D721Med (cell line): ENCODE measurements around the gene PTBP1.
A peak's percentile ranks its signal among the peaks of the same experiment; 100 is the strongest.

Source experiments
- DNase-seq: peaks from one replicate; pipeline ENCODE4 v3.0.0; 2011; ENCODE audit warnings: low spot score; ENCODE audit not compliant: insufficient read length
- FAIRE-seq: peaks from 2 replicates; lab custom pipeline; 2011; peaks lifted over from hg19 to GRCh38; lab: Jason Lieb, UNC
- TF ChIP-seq, protein P1 (sequence below): IDR thresholded peaks from 2 replicates; pipeline ENCODE4 v1.5.1; 2012; ENCODE audit warnings: mild to moderate bottlenecking, control low read depth; ENCODE audit not compliant: insufficient read depth; ENCODE audit errors: missing control alignments

Gene PTBP1

DNA sequence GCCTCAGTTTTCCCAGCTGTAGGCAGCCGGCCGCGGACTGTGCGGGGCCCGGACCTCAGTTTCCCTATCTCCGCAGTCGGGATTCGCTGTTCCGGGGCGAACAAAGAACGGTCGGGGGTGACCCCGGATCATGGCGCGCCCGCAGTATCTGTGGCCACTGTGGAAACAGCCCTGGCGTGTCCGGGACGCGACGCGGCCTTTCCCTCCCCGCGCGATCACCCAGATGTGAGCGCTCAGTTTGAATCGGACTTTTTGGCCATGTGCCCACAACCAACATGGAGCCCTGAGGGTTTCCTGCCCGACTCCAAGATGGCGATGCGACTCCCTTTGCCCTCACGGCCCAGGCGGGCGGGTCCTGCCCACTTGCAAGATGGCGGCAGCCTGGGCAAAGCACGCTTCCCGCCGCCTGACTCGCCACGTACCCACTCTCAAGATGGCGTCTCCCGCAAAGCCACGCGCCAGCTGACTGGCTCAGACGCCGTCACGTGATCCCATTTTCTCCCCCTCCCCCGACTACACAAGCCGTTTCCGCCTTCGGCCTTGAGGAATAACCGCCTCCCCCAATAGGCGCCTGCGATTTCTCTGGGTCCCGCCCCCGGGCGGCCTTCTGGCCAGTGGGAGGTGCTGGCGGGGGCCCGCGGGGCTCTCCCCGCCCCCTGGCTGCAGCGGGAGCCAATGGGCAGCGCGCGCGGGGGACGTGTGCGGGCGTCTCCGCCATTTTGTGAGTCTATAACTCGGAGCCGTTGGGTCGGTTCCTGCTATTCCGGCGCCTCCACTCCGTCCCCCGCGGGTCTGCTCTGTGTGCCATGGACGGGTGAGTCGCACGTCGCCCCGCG lies at the start of gene PTBP1:
TSS of gene PTBP1 (plus strand) at position 761 of the 836 bp plus-strand sequence. CDS start at position 807, 46 bp downstream.
- TF ChIP-seq, protein P1, sequence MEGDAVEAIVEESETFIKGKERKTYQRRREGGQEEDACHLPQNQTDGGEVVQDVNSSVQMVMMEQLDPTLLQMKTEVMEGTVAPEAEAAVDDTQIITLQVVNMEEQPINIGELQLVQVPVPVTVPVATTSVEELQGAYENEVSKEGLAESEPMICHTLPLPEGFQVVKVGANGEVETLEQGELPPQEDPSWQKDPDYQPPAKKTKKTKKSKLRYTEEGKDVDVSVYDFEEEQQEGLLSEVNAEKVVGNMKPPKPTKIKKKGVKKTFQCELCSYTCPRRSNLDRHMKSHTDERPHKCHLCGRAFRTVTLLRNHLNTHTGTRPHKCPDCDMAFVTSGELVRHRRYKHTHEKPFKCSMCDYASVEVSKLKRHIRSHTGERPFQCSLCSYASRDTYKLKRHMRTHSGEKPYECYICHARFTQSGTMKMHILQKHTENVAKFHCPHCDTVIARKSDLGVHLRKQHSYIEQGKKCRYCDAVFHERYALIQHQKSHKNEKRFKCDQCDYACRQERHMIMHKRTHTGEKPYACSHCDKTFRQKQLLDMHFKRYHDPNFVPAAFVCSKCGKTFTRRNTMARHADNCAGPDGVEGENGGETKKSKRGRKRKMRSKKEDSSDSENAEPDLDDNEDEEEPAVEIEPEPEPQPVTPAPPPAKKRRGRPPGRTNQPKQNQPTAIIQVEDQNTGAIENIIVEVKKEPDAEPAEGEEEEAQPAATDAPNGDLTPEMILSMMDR: no peak
- FAIRE-seq (peak; percentile 60), DNase-seq (peak; percentile 95)

DNA sequence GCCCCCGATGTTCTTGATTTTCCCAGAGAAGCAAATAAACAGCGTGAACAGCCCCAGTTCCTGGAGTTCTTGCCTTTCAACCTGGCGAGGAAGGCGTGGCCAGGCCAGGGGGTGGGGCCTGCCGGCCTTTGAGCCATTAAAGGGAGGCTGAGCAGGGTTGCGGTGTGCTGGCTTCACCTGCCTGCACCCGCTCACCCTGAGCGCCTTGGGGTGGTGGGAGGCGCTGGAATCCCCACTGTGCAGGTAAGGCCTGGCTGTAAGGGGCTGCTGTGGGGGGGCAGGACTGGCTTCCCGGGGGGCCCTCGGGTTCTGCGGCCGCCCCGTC lies 49.0 kb upstream of the PTBP1 start:
- no peak for DNase-seq
- FAIRE-seq: no peak
- TF ChIP-seq, protein P1: no peak

DNA sequence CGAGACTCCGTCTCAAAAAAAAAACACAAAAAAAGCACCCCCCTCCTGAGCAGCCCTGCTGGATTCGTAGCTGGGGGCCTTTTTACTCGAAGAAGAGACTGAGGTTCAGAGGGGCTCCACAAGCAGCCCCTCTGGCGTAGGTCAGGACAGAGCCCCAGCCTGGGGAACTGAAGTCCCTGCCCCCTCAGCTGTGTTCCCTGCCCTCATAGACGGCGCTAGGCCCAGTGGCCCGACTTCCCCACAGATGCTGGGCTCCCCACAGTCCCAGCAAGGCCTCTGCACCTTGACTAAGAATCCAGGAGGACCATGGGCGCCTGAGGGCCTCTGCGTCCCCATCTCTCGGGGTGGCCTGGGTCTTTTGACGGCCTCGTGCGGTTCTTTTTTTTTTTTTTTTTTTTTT lies 47.4 kb upstream of the PTBP1 start:
- FAIRE-seq (no peak), DNase-seq (no peak)
- TF ChIP-seq, protein P1: no peak

DNA sequence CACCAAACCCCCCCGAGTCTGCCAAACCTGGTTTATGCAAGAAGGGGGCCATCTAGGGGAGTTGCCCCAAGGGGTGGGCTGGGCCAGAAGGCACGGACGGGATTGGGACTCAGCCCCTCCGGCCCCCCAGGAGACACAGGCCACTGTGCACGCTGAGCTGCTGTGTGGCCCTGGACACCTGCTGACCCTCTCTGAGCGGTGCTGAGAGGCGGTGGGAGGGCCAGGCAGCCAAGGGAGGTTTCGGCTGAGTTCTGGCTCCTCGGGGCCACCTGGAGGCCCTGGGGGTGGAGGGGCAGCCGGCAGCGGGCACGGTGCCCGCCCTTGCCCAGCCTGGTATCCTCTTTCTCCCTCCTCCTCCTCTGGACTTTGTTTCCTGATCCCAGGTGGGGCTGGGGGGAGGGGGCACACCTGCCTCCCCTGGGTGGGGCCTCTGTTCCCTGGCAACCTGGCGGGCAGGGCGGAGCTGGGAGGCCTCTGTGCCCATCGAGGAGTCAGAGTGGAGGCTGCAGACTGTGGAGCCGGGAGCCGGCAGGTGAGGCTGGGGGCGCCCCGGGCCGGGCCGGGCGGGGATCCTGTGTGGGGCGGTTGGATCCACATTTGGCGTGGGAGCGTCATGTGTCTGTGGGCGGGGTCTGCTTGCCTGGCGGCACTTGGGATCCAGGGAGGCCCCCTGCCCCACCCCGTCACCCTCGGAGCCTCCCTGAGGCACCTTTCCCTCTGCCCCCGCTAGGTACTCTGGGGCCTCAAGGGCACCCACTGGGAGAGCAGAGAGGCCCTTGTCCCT lies 46.4 kb upstream of the PTBP1 start, which contains the start of gene MISP:
TSS of gene MISP (plus strand) at position 473 of the 784 bp plus-strand sequence. CDS start 5,835 bp downstream, outside the sequence.
- TF ChIP-seq, protein P1: no peak
- no peak for DNase-seq
- no peak for FAIRE-seq

DNA sequence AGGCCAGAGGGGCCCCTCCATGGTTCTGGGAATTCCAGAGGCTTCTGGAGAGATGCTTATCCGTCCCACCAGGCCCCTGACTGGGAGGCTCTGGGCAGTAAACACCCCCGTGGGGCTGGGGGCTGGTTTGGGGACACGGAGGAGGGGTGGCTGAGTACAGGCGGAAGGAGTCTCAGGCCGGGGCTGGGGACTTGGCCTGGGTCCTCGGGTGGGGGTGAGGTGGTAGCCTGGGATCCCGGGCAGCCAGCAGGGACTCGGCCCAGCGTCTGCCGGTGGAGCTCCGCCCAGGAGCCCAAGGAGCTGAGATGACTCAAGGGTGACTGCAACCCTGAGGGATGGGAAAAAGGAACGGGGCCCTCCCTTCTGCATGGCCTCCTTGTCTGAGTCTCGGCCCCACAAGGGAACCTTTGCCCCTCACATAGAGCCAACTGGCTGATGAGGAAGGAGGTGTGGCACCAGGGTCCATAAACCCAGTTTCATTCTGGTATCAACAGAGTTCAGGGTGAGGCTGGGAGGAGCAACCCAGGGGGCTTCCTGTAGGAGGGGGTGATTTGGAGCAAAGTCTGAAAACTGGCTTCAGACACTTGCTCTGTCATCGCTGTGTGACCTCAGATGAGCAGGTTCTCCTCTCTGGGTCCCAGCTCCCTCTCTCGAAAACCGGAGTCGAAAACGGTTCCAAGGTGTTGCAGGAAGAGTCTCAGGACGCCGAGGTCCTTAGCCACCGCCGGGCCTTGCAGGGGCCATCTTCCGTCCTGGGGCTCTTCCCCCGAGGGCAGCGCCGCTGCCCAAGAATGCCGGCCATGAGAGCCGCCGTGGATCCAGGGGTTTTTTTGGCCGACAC lies 45.5 kb upstream of the PTBP1 start:
- FAIRE-seq (no peak), DNase-seq (no peak)
- TF ChIP-seq, protein P1: no peak

DNA sequence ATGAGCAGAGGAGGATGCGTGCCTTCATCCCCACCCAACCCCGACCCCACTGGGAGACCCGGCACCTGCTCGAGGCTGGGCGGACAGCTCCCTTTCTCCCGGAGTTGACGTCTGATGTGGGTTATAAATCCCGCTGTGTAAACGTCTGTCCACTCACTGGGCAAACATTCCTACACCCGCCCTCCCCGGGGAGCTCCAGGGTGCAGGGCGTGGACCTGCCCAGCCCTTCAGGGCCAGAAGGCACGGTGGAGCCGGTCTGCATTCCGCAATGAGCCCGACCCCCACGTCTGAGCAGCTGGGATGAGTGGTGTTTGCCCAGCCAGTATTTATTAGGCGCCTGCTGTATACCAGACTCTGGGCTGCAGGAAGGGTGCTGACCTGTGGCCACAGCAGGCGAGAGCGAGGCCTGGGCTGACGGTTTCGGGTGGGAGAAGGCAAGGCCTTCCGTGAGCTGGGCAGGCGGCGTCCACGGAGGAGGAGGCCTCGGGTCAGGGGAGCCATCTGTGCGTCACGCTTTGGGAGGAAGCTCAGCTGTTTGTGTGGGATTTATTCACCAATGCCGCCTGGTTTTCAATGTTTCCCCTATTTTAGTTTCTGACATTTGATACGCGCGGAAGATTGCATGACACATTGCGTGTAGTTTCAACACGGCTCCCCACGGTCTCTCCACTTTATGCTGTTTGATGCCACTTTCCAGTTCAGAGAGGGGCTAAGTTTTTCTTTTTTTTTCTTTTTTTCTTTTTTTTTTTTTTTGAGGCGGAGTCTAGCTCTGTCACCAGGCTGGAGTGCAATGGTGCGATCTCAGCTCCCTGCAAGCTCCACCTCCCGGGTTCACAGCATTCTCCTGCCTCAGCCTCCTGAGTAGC lies 44.4 kb upstream of the PTBP1 start:
- DNase-seq (no peak), FAIRE-seq (no peak)
- TF ChIP-seq, protein P1: no peak
